ENCODE results near the gene ACTL10.

The ACTL10 gene

DNA sequence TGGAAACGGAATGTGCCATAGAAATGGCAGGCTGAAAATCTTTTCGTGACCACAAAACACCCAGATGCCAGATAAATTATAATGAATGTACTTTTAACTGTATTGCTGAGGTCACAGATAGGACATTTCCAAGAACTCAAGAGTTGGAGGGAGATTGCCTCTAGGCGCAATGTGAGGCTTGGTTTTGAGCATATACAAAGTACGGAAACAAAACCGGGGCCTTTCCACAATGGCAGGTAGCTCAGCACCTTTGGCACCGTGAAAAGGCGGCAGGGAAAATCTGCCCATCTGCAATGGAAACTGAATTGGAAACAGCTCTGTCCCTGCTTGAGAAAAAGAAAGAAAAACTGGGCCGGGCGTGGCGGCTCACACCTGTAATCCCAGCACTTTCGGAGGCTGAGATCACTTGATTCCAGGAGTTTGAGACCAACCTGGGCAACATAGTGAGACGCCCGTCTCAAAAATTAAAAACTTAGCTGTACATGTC is 15.1 kb upstream of the ACTL10 start:
- DNase-seq (ENCODE audit: low spot score in 2 of 2) (no peak), ATAC-seq (replicated peaks; ENCODE audit: extremely low read depth, poor library complexity, severe bottlenecking) (no peak)
- Mint-ChIP-seq H3K4me1 (peaks cover 15% of the 10 kb centered on the region), H3K27ac (ENCODE audit: low read depth) (no peak overlapping the region), H3K36me3 (ENCODE audit: insufficient read depth) (peaks cover 2% of the 10 kb centered on the region), H3K9me3 (no peaks in the 10 kb centered on the region), H3K4me3 (no peak overlapping the region), H3K27me3 (no peaks in the 10 kb centered on the region)

DNA sequence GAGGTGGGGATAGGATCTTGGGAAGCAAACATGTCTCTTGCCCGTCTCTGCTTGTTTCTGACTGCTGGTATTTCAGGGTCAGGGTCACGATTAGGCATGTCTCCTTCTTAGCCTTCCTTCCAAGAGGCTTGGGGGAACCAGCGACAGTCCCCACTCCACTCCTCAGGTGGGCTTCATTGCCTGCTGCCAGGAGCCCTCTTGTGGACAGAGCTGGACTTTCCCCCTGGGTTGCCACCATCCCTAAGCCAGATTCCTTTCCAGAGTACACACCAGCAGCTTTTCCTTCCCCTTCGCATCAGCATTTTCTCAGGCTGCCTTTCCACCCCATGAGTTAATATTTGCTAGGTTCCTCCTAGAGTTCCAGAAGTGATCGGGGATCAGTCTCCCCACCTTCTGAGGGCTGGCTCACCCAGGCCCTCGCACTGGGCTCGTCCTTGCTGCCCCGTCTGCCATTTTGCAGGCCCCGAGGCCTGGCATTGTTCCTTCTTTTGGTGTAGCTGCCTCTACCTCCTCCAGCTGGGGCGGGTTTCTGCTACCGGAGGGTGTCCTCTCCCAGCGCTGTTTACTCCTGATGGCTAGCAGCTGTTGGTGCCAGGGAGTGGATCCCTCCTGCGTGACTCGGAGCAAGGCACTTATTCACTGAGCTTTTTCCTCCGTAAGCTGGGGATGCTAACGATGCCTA is 13.4 kb upstream of the ACTL10 start:
- H3K4me3 Mint-ChIP-seq = no peak overlapping the region
- H3K4me1 Mint-ChIP-seq = peaks cover 5% of the 10 kb centered on the region
- H3K36me3 Mint-ChIP-seq (ENCODE audit: insufficient read depth) = no peaks in the 10 kb centered on the region
- H3K27ac Mint-ChIP-seq (ENCODE audit: low read depth) = no peak overlapping the region
- no peak for DNase-seq (ENCODE audit: low spot score in 2 of 2)
- no peaks in the 10 kb centered on the region for H3K27me3 Mint-ChIP-seq
- peak; percentile 28 for ATAC-seq (replicated peaks; ENCODE audit: extremely low read depth, poor library complexity, severe bottlenecking)
- no peaks in the 10 kb centered on the region for H3K9me3 Mint-ChIP-seq

DNA sequence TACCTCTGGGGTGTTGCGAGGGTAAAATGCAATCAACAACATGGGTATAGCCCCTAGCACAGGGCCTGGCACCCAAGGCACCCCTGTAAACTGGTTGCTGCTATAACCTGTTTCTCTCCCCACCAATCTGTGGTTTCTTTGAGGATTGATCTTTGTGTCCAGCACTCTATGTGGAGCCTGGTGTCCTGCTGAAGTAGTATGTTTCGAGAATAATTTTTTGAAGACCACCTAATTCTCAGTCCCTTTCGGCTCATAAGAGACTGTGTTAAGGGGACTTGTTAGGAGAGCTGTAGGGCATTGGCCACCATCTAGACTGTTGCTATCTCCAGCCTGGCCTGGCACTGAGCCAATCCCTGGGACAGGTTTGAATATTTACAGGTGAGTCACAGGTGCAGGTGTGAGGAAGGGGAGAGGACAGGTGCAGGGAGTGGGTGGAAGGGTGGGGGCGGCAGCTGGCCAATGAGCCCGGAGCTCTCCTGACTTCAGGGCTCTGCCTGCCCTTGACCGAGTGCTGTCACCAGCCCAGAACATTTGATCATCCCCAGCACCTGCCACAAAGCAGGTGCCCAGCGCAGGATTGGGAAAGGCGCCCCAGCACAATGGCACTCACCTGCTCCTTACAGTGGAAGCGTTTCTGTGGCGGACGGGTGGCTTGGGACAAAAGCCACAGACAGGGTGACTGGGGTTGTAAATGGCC is 12.7 kb upstream of the ACTL10 start:
- Mint-ChIP-seq H3K9me3 (no peaks in the 10 kb centered on the region), H3K4me1 (no peaks in the 10 kb centered on the region), H3K27ac (ENCODE audit: low read depth) (no peak overlapping the region), H3K27me3 (no peaks in the 10 kb centered on the region), H3K36me3 (ENCODE audit: insufficient read depth) (no peaks in the 10 kb centered on the region), H3K4me3 (no peak overlapping the region)
- DNase-seq (ENCODE audit: low spot score in 2 of 2) (no peak), ATAC-seq (replicated peaks; ENCODE audit: extremely low read depth, poor library complexity, severe bottlenecking) (no peak)

DNA sequence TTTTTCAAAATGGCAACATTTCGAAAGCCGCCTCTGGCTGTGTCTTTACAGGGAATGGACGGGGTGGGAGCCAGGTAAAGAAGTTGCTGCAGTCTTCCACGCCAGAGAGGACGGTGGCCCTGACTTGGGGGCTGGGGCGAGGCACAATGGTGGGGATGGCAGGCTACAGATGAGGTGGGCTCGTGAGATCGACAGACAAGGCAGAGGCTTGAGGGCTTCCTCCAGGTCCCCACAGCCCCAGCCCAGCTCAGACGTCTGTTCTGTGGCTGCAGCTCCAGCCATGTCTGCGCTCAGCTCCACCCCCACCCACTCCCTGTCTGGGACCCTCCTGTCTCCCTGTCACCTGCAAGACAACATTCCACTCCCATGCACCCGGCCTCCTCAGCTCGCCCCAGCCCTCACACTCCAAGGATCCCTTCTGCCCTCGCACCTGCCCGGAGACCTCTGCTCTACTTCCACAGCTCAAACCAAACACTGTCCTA is 12.0 kb upstream of the ACTL10 start:
- DNase-seq (ENCODE audit: low spot score in 2 of 2) (no peak), ATAC-seq (replicated peaks; ENCODE audit: extremely low read depth, poor library complexity, severe bottlenecking) (no peak)
- Mint-ChIP-seq H3K27me3 (no peaks in the 10 kb centered on the region), H3K4me1 (no peaks in the 10 kb centered on the region), H3K36me3 (ENCODE audit: insufficient read depth) (no peaks in the 10 kb centered on the region), H3K4me3 (no peak overlapping the region), H3K9me3 (no peaks in the 10 kb centered on the region), H3K27ac (ENCODE audit: low read depth) (peak overlapping the region; percentile 84)

DNA sequence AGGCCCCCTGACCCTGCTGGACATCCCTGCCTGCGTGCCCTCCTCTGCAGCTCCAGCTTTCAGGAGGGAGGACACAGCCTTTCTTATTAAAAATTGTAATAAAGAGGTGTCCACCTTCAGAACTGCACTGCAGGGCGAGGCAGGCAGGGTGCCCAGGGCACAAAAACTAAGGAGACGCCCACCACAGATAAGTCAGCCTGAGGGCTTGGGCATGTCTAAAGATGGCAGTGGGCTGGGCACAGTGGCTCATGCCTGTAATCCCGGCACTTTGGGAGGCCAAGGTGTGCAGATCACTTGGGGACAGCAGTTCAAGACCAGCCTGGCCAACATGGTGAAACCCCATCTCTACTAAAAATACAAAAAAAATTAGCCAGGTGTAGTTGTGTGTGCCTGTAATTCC is 11.6 kb upstream of the ACTL10 start:
- Mint-ChIP-seq H3K9me3 (no peaks in the 10 kb centered on the region), H3K4me1 (no peaks in the 10 kb centered on the region), H3K4me3 (no peak overlapping the region), H3K36me3 (ENCODE audit: insufficient read depth) (no peaks in the 10 kb centered on the region), H3K27me3 (no peaks in the 10 kb centered on the region), H3K27ac (ENCODE audit: low read depth) (peak overlapping the region; percentile 84)
- no peak for DNase-seq (ENCODE audit: low spot score in 2 of 2)
- no peak for ATAC-seq (replicated peaks; ENCODE audit: extremely low read depth, poor library complexity, severe bottlenecking)

DNA sequence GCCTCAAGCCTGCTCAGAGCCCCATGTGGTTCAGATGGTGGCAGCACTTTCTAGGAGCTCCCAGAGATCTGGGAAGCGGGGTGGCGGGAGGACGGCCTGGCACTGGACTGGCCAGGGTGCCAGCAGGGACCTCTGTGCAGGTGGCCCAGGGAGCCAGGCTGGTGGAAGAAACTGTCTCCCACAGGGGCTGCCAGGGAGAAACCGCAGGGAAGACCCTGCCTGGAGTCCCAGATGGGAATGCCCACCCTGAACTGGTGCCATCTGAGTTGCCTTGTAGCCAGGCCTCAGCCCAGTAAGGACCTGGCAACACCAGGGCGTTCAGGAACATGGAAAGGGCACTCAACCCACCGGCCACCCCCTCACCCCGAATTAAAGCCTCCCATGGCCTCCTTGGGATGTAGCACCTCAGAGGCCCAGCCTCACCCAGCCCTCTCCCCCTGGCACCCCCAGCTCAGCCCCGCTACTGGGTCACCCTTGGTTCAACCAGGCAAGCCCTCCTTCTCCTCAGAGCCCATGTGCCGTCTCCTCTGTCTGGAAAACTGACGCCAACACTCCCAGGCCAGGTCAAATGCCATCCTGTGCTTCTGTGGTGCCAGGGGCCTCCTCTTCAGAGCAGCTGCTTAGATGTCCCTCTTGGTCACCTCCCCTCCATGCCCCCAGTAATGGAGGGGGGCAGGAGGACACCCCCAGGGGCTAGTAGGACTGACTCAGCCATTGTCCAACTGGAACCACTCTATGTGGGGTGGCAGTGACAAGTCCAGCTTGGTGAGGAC is 10.5 kb upstream of the ACTL10 start:
- ATAC-seq (replicated peaks; ENCODE audit: extremely low read depth, poor library complexity, severe bottlenecking) (no peak), DNase-seq (ENCODE audit: low spot score in 2 of 2) (no peak)
- Mint-ChIP-seq H3K9me3 (no peaks in the 10 kb centered on the region), H3K4me1 (no peaks in the 10 kb centered on the region), H3K36me3 (ENCODE audit: insufficient read depth) (no peaks in the 10 kb centered on the region), H3K4me3 (no peak overlapping the region), H3K27ac (ENCODE audit: low read depth) (no peak overlapping the region), H3K27me3 (no peaks in the 10 kb centered on the region)

DNA sequence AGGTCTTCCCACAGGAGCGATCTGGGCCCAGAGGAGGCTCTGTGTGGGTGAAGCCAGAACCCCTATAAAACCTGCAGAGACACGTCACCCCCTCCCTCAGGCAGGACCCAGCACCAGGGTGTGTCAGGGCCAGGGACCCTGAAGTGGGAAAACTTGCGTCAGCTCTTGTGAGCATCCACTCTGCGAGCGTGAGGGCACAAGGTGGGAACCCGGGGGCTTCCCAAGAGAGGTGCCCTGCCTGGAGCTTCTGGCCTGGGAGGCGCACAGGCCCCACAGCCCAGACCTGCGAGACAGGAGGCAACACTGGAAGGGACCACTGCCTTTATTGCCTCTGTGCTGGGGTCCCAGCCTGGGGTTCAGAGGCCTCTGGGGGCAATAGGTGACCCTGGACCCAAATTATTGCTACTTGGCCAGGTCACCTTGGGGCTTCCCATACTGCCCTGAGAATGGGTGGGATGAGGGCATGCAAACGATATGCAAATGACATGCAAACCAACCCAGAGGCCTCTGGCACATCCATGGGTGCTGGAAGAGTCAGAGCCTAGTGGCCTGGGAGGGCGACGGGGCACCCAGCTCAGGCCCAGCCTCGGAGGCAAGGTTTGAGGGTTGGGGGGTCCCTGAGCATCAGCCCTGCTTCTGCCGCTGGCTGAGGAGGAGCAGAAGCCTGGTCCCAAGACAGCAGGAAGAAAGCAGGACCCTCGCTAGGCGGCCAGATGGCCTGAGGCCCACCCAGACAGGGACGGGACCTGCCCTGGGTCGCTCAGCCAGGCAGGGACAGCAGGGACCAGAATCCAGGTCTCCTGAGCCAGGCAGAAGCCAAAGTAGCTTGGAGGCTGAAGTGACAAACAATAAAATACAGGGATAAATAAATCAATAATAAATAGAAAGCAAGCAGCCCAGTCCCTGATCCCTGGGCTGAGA is 9.7 kb upstream of the ACTL10 start:
- H3K9me3 Mint-ChIP-seq = no peaks in the 10 kb centered on the region
- H3K27me3 Mint-ChIP-seq = no peaks in the 10 kb centered on the region
- ATAC-seq (replicated peaks; ENCODE audit: extremely low read depth, poor library complexity, severe bottlenecking) (no peak), DNase-seq (ENCODE audit: low spot score in 2 of 2) (no peak)
- no peaks in the 10 kb centered on the region for H3K36me3 Mint-ChIP-seq (ENCODE audit: insufficient read depth)
- no peak overlapping the region for H3K4me3 Mint-ChIP-seq
- no peak overlapping the region for H3K27ac Mint-ChIP-seq (ENCODE audit: low read depth)
- H3K4me1 Mint-ChIP-seq = no peaks in the 10 kb centered on the region

DNA sequence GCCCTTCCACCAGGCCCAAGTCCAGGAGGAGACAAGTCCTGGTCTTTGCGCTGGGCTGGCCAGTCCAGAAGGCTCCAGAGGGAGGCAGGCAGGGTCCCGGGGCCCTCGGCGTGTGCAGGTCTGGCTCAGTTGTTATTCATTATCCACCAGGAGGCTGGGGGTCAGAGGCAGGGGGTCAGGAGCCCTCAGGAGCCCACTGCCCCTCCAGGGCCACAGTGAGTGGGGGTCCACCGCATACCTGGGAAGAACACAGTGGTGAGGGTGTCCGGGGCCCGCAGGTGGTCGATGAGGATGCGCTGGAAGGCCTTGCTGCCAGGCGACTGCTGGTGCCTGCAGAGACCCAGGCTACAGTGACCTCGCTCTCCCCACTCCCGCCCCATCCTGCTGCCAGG is 9.0 kb upstream of the ACTL10 start:
- no peak for DNase-seq (ENCODE audit: low spot score in 2 of 2)
- Mint-ChIP-seq H3K4me3 (no peak overlapping the region), H3K27me3 (no peaks in the 10 kb centered on the region), H3K36me3 (ENCODE audit: insufficient read depth) (peaks cover 1% of the 10 kb centered on the region), H3K4me1 (peaks cover 2% of the 10 kb centered on the region), H3K9me3 (no peaks in the 10 kb centered on the region), H3K27ac (ENCODE audit: low read depth) (no peak overlapping the region)
- no peak for ATAC-seq (replicated peaks; ENCODE audit: extremely low read depth, poor library complexity, severe bottlenecking)

DNA sequence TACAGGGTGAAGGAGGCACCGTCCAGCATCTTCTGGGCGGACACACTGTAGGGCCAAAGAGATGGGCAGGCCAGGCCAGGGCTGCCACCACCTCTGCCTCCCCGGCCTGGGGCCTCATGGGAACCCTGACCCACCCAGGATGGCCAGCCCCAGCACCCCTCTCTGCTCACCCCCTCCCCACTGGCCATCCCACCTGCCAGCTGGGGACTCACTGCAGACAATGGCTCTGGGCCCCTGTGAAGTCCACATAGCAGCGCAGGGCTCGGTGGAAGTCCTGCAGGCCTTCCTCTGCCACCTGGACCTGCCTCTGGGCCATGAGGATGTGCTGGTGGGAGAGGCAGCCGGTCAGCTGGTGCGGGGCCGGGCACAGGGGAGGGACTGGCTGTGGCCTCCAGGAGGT is 8.2 kb upstream of the ACTL10 start:
- peaks cover 7% of the 10 kb centered on the region for H3K36me3 Mint-ChIP-seq (ENCODE audit: insufficient read depth)
- DNase-seq (ENCODE audit: low spot score in 2 of 2) = no peak
- H3K9me3 Mint-ChIP-seq = no peaks in the 10 kb centered on the region
- H3K27me3 Mint-ChIP-seq = no peaks in the 10 kb centered on the region
- no peak for ATAC-seq (replicated peaks; ENCODE audit: extremely low read depth, poor library complexity, severe bottlenecking)
- H3K4me1 Mint-ChIP-seq = peaks cover 6% of the 10 kb centered on the region
- H3K27ac Mint-ChIP-seq (ENCODE audit: low read depth) = no peak overlapping the region
- H3K4me3 Mint-ChIP-seq = no peak overlapping the region

DNA sequence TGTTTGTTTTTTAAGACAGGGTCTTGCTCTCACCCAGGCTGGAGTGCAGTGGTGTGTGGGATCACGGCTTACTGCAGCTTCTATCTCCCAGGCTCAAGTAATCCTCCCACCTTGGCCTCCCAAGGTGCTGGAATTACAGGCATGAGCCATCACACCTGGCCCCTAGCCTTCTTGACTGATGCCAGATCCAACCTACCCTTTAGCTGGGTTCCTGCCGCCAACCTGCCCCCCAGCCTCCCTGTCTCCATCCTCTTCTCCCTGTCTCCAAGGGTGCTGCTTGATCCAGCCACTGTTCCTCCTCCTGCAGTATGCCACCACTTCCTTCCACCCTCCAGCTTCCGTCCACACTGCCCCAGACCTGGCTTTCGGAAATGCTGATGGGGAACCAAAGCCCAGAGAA is 7.8 kb upstream of the ACTL10 start:
- Mint-ChIP-seq H3K9me3 (no peaks in the 10 kb centered on the region), H3K4me1 (peaks cover 8% of the 10 kb centered on the region), H3K36me3 (ENCODE audit: insufficient read depth) (peaks cover 7% of the 10 kb centered on the region), H3K27me3 (no peaks in the 10 kb centered on the region), H3K4me3 (no peak overlapping the region), H3K27ac (ENCODE audit: low read depth) (no peak overlapping the region)
- ATAC-seq (replicated peaks; ENCODE audit: extremely low read depth, poor library complexity, severe bottlenecking) (no peak), DNase-seq (ENCODE audit: low spot score in 2 of 2) (no peak)

DNA sequence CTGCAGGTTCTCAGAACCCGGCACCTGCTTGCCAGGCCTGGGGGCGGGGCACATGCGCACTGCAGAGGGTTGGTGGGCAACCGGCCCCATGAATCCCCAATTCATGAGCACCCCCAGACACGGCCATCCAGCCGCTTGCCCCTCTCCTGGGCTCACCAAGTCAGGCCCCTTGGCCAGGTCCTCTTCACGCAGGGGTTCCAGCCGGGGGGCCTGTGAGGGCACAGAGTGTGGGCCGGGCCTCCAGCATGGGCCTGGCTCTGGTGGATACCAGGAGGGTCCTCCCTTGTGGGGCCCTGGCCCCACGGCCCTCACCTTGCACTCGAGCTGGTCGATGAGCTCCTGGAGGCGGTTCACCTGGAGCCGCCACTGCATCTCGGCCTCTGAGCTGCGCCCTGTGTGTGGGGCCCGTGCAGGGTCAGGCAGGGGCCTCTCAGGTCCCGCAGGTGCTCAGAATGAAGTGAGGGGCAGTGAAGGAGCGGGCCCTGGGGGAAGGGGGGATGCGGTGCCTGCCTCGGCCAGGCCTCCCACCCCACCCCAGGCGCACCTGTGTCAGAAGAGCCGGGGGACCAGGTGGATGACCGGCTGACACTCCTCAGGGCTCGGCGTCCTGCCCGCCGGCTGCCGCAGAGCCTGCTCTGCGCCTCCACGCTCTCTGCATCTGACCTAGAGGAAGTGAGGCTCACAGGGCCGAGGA is 7.3 kb upstream of the ACTL10 start:
- Mint-ChIP-seq H3K4me1 (peaks cover 13% of the 10 kb centered on the region), H3K27me3 (no peaks in the 10 kb centered on the region), H3K9me3 (no peaks in the 10 kb centered on the region), H3K36me3 (ENCODE audit: insufficient read depth) (peaks cover 9% of the 10 kb centered on the region), H3K4me3 (no peak overlapping the region), H3K27ac (ENCODE audit: low read depth) (no peak overlapping the region)
- ATAC-seq (replicated peaks; ENCODE audit: extremely low read depth, poor library complexity, severe bottlenecking) (no peak), DNase-seq (ENCODE audit: low spot score in 2 of 2) (no peak)
